LNCAP (cell line): ENCODE measurements around the gene ZNHIT2.

Experiments used
- CTCF ChIP-seq: fragments of 450-650 bp; IDR thresholded peaks from 2 replicates; pipeline ENCODE4 v1.5.1; 2017; ENCODE audit warnings: mild to moderate bottlenecking

Gene ZNHIT2

GRCh38 chr11:65156926-65157325, 39.4 kb upstream of the ZNHIT2 start:
- no peak for TF ChIP-seq CTCF

GRCh38 chr11:65156256-65156655, 38.8 kb upstream of the ZNHIT2 start:
- TF ChIP-seq CTCF = no peak

GRCh38 chr11:65152122-65152521, 34.6 kb upstream of the ZNHIT2 start:
- TF ChIP-seq CTCF = no peak

GRCh38 chr11:65151331-65151899, 33.9 kb upstream of the ZNHIT2 start:
- no peak for TF ChIP-seq CTCF

GRCh38 chr11:65150509-65151299, 33.2 kb upstream of the ZNHIT2 start:
- TF ChIP-seq CTCF = no peak

- no peak for TF ChIP-seq CTCF
These were observed 31.2 kb upstream of the ZNHIT2 start for GRCh38 chr11:65148657-65149056.

GRCh38 chr11:65147352-65148075, 30.0 kb upstream of the ZNHIT2 start:
- TF ChIP-seq CTCF = no peak
